Right kidney (tissue), 1 donor: ENCODE measurements around the gene SIN3B.

Source experiments
- DNase-seq: peaks from one replicate; pipeline ENCODE4 v3.0.0-alpha.2; 2016

Gene SIN3B

GRCh38 chr19:16889366-16889882 is 60.2 kb downstream of the SIN3B start:
- no peak for DNase-seq

GRCh38 chr19:16889883-16890460 is 60.8 kb downstream of the SIN3B start:
- DNase-seq, result no peak

GRCh38 chr19:16890461-16891184 is 61.4 kb downstream of the SIN3B start:
- DNase-seq, result no peak

DNA sequence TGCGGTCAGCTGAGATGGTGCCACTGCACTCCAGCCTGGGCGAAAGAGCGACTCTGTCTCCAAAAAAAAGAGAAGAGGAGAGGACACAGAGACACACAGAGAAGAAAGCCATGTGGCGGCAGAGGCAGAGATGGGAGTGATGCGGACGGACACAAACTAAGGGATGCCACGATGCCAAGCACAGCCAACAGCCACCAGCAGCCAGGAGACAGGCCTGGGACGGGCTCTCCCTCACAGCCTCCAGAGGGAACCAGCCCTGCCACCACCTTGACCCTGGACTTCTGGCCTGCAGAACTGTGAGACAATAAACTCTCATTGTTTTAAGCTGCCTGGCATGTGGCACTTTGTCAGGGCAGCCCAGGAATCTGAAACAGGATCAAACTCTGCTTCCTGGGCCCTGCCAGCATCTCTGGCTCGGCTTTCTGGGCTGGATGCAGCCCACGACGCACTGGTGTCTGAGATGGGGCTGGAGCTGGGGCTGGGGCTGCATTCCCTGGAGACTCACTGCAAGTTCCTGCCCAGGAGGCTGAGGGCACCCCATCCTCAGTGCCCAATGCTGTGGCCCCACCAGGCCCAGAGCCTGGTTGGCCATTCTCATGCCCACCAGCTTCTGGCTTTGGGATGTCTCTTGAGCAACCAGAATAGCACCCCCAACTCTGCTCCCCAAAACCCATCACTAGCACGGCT is 62.6 kb downstream of the SIN3B start:
- no peak for DNase-seq

GRCh38 chr19:16892436-16892835 is 63.2 kb downstream of the SIN3B start:
- no peak for DNase-seq

GRCh38 chr19:16892868-16893685 is 63.9 kb downstream of the SIN3B start:
- DNase-seq, result no peak

GRCh38 chr19:16893686-16893989 is 64.4 kb downstream of the SIN3B start:
- DNase-seq, result no peak

DNA sequence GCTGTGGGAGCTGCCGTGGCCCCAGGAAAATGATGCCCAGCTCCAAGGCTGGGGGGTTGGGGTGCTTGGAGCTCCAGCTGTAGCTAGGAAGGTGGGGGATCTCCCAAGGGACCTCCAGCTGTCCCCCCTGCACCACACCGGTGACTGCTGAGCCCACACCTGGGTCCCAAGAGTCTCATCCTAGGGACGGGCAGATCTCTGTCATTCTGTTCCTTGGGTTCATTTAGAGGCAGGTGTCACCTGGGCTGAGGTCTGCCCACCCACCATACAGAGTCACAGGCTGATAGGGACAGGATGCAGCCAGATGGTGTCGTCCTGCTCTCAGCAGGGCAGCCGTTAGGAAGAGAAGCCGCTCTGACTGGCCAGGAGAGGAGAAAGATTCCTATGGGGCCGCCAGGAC is 64.9 kb downstream of the SIN3B start:
- no peak for DNase-seq

DNA sequence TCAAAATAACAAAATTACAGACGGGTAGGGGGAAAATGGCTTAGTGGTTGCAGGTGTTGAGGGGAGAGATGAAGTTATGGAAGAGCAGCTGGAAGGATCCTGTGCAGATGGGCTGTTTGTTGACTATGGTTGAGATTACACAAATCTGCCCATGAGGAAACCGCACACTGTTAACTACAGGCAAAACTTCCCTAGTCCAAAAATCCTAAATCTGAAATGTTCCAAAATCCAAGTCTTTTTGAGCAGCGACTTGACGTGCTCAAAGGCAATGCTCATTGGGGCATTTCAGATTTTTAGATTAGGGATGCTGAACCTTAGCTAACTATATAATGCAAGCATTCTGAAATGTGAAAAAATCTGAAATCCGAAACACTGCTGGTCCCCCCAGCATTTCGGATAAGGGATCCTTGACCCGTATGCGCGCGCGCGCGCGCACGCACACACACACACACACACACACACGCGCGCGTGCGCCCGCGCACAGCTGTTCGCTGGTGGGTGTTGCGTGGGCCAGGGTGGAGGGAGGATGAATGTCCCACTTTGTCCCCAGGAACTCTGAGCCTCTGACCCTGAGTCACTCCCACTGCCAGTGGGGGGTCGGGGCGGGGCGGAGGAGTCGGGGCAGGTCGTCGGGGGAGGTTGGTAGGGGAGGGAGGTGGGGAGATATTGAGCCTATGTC is 66.4 kb downstream of the SIN3B start:
- peak; percentile 52 for DNase-seq

DNA sequence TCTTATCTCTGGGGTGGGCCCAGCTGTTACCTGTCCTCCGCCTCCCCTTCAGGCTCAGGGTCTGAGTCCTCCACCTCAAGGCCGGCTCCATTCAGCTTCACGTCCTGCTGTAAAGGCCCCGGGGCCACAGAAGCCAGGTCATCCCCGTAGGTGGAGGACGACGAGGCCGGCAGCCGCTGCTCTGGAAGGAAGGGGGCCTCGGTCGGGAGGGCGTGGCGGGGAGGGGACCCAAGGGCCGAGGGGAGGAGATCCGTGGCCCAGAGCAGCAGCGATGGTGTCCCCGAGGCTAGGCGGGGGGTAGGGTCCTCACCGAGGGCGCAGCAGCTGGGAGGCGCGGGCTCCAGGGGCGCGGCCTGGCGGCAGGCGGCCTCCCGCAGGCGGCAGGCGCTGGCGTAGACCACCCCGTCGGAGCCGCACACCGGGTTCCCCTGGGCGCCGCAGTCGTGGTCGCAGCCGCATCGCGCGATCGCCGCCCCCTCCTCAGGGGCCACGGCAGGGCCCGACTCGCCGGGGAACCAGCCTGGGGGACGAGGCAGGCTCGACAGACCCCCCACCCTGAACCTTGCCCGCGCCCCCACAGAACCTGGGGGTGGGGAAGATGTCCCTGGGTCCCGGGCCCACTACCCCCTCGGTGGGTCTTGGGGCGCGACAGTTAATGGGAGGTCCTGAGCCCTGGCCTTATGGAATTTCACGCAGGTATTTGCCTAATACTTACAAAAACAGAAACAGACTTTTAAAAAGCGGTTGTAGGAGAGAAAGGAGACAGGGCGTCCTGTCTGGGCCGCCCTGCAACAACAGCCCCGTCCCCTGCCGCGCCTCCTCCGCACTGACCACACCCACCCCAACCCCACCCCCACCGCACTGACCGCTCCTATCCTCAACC is 67.2 kb downstream of the SIN3B start:
- DNase-seq, result peak; percentile 72

DNA sequence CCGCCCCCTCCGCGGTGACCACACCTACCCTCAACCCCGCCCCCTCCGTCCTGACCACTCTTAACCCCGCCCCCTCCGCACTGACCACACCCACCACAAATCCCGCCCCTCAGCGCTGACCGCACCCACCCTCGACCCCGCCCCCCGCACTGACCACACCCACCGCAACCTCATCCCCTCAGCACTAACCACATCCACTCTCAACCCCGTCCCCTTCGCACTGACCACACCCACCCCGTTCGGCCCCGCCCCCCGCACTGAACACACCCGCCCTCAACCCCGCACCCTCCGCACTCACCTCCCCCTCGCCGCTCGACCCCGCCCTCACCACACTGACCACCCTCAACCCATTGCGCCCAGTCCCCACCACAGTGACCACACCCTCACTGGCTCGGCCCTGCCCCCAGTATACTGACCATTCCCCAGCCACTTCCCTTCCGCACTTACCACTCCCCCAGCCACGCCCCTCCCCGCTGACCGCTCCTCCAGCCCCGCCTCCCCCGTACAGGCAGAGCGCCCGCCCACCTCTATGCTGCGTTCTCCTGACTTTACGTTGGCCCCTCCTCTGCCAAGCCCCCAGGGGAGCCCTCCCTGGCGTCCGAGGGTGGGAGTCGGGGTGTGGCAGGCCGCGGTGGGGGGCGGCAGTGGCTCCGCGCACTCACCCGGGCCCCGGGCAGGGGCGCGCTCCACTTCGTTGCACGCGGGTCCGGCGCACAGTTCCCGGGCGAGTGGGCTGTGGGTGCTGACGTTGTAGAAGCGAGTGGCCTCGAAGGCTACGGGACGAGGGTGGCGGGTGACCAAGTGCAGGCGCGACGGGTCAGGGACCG is 68.0 kb downstream of the SIN3B start:
- peak; percentile 90 for DNase-seq

- DNase-seq, result no peak
These were observed 68.6 kb downstream of the SIN3B start for GRCh38 chr19:16897856-16898161.

DNA sequence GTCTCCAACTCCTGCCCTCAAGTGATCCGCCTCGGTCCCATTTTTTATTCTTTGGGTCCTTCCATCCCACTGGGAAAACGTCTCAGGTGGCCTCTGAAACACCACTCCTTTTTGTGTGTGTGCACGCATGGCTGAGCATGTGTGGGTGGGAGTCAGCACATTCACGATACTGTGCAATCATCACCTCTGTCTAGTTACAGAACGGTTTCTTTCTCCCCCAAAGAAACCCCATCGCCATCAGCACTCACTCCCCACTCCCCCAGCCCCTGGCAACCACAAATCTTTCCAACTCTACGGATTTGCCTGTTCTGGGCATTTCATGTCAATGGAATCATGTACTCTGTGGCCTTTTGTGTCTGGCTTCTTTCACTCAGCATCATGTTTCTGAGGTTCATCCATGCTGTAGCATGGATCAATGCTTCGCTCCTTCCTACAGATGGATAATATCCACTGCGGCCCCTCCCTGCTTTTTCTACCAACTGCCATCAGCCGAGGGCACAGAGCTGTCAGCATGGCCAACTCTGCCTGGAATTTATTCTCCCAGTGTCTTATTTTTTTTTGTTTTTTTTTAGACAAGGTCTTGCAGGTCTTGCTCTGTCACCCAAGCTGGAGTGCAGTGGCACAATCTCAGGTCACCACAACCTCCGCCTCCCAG is 69.3 kb downstream of the SIN3B start:
- peak; percentile 55 for DNase-seq

GRCh38 chr19:16899566-16900075 is 70.4 kb downstream of the SIN3B start:
- DNase-seq, result no peak

- DNase-seq, result no peak
These were observed 72.4 kb downstream of the SIN3B start for GRCh38 chr19:16901491-16902175.

GRCh38 chr19:16902545-16902944 is 73.3 kb downstream of the SIN3B start:
- DNase-seq, result no peak

DNA sequence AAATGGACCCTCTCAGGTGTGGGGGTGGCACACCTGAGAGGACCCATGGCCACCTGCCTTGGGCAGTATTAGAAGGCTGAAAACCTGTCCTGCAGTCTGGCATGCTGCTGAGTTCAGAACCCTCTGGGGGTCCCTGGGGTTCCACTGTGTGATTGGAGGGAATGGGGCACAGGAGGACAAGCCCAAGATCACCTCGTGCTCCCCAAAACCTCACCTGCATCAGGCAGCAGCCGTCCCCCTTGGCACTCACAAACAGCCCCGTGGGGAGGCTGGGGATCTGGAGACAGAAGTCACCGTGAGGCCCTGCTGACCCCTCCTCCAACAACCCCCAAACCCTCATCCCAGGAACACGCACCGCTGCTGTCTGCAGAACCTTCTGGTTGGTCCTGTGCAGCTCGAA is 74.1 kb downstream of the SIN3B start:
- no peak for DNase-seq

DNA sequence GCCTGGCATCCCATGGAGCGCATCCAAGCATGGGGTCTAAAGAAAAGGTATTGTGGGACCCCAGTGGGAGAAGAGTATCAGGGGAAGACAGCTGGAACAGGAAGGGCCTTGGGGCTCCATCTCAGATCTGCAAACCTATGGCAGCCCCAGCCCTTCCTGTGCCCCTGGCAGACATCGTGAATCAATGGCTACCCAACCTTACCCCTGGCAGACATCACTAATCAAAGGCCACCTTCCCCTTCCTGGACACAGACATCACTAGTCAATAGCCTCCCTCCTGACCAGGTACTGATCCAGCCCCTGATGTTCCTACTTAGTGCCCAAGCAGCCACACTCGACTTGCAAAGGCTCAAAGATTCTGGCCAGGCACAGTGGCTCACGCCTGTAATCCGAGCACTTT is 75.4 kb downstream of the SIN3B start:
- DNase-seq, result no peak

- DNase-seq, result no peak
These were observed 79.6 kb downstream of the SIN3B start for GRCh38 chr19:16908759-16909158.
